PFSK-1 (cell line): ENCODE results near the gene COX19.

ENCODE experiments used
- FOXP2 ChIP-seq: optimal IDR thresholded peaks from 2 replicates; pipeline ENCODE3; 2011; ENCODE audit warnings: borderline replicate concordance, control low read depth, inconsistent platforms; ENCODE audit not compliant: insufficient read depth; ENCODE audit errors: extremely low read length, extremely low read depth
- POLR2AphosphoS5 ChIP-seq: IDR thresholded peaks from 2 replicates; pipeline ENCODE4 v1.6.1; 2012; ENCODE audit warnings: low read depth, mild to moderate bottlenecking, control low read depth, low read length, moderate library complexity
- REST ChIP-seq, 2 experiments: IDR thresholded peaks; 2 replicates each; pipeline versions ENCODE4 v1.6.1 to v1.8.0; 2011 to 2012; ENCODE audit warnings: low read depth in 2 of 2, low read length in 2 of 2, control low read depth in 1 of 2, inconsistent platforms in 1 of 2, mild to moderate bottlenecking in 1 of 2, moderate library complexity in 1 of 2; ENCODE audit not compliant: insufficient read depth in 1 of 2
- SIN3A ChIP-seq: IDR thresholded peaks from 2 replicates; pipeline ENCODE4 v1.6.1; 2012; ENCODE audit warnings: mild to moderate bottlenecking, low read length, moderate library complexity, borderline replicate concordance; ENCODE audit not compliant: insufficient read depth
- TAF1 ChIP-seq: IDR thresholded peaks from 2 replicates; pipeline ENCODE4 v1.6.1; 2012; ENCODE audit warnings: low read length, control low read depth, borderline replicate concordance; ENCODE audit not compliant: insufficient read depth

Gene COX19

GRCh38 chr7:940599-941408 is 34.5 kb downstream of the COX19 start:
- TF ChIP-seq REST (IDR thresholded peaks at IDR 0.05; ENCODE audit: insufficient read depth in 1 of 2, low read depth in 2 of 2, low read length in 2 of 2): no peak
- TF ChIP-seq SIN3A: no peak
- TF ChIP-seq FOXP2: no peak
- TF ChIP-seq TAF1: no peak
- TF ChIP-seq POLR2AphosphoS5: no peak

- TF ChIP-seq FOXP2: no peak
- TF ChIP-seq TAF1: no peak
These were observed 35.5 kb downstream of the COX19 start for GRCh38 chr7:939843-940242.

- TF ChIP-seq REST (IDR thresholded peaks at IDR 0.05; ENCODE audit: insufficient read depth in 1 of 2, low read depth in 2 of 2, low read length in 2 of 2) (no peak), POLR2AphosphoS5 (no peak), TAF1 (no peak), SIN3A (no peak), FOXP2 (no peak)
These were observed 36.7 kb downstream of the COX19 start for GRCh38 chr7:938546-939185.

- TF ChIP-seq POLR2AphosphoS5: no peak
These were observed 37.4 kb downstream of the COX19 start for GRCh38 chr7:937856-938484.

- TF ChIP-seq REST (IDR thresholded peaks at IDR 0.05; ENCODE audit: insufficient read depth in 1 of 2, low read depth in 2 of 2, low read length in 2 of 2) (no peak), SIN3A (no peak), POLR2AphosphoS5 (no peak), TAF1 (no peak), FOXP2 (no peak)
These were observed 38.8 kb downstream of the COX19 start for GRCh38 chr7:936386-937054.
